ENCODE measurements around the gene SOCS4.
A peak's percentile ranks its signal among the peaks of the same experiment; 100 is the strongest.
"Not testable (repeated sequence)": the region's sequence is repeated elsewhere in the genome, so short reads cannot be mapped to it uniquely, and the experiment has no call there.

SOCS4 gene, protein sequence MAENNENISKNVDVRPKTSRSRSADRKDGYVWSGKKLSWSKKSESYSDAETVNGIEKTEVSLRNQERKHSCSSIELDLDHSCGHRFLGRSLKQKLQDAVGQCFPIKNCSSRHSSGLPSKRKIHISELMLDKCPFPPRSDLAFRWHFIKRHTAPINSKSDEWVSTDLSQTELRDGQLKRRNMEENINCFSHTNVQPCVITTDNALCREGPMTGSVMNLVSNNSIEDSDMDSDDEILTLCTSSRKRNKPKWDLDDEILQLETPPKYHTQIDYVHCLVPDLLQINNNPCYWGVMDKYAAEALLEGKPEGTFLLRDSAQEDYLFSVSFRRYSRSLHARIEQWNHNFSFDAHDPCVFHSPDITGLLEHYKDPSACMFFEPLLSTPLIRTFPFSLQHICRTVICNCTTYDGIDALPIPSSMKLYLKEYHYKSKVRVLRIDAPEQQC

DNA sequence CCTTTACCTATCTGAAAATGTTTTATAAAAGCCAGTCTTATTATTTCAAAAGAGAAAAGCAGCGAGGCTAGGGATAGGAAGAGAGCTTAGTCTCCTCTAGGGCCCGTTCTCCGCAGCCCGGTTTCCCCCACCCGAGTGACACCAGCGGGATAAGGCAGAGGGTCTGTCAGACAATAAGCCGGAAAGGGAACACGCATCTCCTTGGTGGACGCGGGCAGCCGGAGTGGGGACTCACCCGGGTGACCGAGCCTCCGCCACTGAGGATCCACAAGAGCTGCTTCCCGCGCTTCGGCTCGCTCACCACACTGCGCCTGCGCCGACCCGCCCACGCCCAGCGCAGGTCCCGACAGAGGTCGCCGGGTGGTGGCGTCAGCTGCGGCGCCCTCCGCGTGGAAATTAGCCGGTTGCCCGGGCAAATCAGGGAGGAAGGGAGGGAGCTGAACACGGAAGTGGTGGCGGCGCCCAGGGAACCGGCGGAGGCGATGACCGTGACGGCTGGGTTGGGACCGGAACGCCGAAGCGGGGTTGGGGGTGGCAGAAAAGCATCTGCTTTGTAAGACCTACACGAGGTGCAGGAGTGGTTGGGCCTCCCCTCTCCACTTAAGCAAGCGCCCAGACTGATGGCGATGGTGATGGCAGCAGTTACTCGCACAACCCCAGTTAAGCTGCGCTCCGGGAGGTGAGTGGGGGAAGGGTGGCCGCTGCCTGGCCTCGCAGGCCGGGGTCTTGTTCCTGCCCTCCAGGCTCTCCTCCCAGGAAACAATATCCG, at the start of gene SOCS4, which contains the start of gene WDHD1:
Gene SOCS4 (plus strand): TSS at position 444 of the 769 bp plus-strand sequence. CDS start 15,806 bp downstream, outside the sequence.
Gene WDHD1 (minus strand): TSS at position 307 of the 769 bp plus-strand sequence. CDS start 312 bp downstream, outside the sequence.
- peak; percentile 94 to 95 for DNase-seq

DNA sequence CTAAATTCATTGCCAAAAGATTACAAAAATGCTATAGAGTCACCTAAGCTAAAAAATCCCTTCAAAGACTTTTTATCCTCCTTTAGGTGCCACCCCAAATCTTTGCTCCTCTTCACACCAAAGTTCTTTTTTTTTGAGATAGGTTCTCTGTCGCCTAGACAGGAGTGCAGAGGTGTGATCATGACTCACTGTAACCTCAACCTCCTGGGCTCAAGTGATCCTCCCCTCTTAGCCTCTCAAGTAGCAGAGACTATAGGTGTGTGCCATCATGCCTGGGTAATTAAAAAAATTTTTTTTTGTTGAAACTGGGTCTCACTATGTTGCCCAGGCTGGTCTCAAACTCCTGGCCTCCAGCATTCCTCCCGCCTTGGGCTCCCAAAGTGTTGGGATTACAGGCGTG, 48.0 kb upstream of the SOCS4 start:
- DNase-seq, result no peak

DNA sequence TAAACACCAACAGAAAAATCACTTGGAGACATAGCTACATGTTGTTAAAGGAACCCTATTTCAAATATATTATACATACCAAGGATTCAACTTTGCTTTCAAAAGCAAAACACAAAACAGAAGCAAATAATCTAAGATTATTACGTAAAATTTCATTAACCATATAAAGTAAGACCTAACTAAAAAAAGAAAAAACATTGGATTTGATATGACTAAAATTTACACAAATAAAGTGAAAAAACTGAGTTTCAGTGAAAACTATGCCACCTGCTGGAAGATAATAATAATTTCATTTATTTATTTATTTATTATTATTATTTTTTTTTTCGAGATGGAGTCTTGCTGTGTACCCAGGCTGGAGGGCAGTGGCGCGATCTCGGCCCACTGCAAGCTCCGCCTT, 45.3 kb upstream of the SOCS4 start:
- DNase-seq, result peak in 1 of 2 donors; percentile 9

DNA sequence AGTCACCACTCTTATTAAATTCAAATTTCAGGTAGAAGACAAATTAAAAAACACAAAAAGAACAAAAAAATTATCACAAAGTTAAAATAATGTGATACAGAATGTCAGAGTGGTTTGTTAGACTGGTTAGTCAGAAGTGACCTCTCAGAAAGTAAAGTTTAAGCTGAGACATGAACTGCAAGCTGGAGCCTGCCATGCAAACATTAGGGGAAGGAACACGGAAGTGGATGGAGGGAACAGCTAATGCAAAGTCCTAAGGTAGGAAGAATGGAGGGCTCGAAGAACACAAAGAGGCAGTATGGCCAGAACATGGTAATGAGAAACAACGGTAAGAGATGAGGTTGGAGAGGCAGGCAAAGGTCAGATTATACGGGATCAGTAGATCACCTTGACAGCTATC, 41.9 kb upstream of the SOCS4 start:
- DNase-seq, result no peak

DNA sequence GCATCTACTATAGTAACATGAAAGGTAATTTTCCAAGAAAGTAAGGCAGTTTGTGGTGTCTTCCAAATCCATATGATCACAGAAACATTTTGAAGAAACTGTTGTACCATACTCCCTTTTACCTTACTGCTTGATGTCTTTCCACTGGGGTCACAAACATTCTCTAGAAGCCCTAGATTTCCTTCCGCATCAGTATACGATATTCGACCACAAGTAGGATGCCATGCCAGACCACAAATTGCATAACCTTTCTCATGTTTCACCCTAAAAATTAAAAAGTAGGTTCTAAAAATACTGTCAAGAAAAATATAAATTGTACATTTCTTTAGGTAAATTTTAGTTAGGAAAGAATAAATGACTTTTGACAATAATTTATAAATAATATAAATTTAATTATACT, 26.7 kb upstream of the SOCS4 start:
- peak in 1 of 2 donors; percentile 15 for DNase-seq

DNA sequence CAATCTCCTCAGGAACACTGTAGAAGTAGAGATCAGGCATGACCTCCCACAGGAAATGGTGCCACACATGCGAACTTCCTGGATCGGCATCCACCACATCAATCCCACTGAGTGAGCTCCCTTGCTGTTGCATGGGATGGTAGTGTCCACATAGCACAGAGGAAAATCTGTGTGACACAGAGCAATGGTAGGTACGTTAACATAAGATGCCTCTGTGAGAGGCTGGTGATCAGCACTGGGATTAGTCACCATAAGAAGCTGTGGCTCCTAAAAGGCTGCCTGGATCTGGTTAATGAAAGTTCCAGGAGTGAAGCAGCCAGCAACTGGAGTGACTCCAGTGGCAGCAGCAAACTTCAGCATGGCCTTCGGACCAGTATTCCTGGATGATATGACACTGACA, 22.0 kb upstream of the SOCS4 start:
- DNase-seq, result no peak

DNA sequence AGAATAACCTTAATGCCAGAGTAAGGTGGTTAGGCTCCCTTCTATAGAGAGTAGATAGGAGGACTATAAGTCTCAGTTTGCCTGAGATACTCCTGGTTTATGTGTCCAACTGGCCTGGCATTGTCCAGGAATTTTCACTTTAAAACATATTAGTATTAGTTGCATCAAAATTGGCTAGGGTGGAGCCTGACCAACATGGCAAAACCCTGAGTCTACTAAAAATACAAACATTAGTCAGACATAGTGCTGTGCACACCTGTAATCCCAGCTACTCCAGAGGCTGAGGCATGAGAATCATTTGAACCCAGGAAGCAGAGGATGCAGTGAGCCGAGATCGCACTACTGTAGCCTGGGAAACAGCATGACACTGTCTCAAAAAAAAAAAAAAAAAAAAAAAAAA, 12.0 kb upstream of the SOCS4 start:
- DNase-seq, result no peak

DNA sequence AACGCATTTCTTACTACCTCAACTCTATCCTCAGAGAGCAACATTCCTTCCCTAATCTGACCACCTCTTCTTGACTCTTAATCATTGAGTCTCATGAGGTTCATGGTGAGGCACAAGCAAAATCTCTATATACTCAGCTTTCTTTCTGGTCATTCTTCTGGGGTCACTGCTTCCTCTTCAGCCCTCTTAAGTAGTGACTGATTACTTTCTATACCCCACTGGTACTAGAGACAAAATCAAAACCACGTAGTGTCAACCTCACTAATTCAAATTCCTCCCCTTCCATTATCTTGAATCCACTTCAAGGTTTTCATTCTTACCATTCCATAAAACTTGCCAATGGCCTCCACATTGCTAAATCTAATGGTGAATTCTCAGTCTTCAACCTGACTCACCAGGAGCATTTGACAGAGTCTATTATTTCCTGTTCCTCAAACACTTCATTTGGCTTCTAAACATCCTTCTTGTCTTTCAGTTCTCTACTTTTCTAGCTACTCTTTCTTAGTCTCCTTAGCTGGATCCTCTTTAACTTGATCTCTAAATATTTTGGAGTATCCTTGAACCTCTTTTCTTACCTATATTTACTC, 7.0 kb upstream of the SOCS4 start:
- DNase-seq, result no peak

DNA sequence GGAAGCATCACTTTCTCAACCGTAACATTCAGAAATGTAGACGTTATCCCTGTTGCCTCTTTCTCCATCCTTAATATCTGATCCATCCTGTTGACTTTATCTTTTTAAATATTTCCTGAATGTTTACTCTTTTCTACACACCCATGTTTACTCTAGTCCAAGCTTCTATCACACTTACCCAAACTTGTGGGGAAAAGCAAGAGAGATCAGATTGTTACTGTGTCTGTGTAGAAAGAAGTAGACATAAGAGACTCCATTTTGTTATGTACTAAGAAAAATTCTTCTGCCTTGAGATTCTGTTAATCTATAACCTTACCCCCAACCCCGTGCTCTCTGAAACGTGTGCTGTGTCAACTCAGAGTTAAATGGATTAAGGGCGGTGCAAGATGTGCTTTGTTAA, 2.7 kb upstream of the SOCS4 start:
- DNase-seq, result not testable (repeated sequence)

DNA sequence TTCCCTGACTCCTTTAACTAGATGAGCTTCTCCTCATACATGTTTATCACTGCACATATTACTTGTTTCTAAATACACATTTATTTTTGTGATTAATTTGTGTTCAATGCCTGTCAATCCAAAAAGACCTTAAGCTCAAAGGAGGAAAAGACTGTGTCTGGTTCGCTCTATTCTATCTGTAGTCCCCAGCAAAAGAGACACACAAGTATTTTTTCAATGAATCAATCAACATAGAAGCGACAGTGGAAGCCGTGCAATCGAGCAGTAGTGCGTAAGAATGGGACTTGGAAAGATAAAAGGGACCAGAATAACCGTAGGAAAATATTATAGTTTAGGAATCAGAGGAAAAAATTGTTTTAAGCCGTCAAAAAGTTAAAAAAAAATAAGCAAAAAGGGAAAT, 1.1 kb upstream of the SOCS4 start:
- DNase-seq, result no peak

DNA sequence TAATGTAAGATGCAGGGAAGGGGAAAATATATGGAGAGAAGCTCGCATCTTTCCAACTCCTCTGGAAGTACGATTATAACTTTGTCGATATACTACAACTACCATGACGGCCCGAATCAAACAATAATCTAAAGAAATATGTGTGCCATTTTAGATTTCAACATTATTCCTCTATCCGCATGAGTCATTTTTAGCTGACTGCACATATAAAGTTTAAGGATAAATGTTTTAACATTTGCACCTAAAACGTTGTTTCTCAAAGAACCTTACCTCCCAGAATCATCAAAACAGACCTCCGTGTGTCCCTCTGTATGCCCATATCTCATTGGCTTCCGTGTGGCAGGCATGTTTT, 619 bp upstream of the SOCS4 start:
- DNase-seq, result no peak

DNA sequence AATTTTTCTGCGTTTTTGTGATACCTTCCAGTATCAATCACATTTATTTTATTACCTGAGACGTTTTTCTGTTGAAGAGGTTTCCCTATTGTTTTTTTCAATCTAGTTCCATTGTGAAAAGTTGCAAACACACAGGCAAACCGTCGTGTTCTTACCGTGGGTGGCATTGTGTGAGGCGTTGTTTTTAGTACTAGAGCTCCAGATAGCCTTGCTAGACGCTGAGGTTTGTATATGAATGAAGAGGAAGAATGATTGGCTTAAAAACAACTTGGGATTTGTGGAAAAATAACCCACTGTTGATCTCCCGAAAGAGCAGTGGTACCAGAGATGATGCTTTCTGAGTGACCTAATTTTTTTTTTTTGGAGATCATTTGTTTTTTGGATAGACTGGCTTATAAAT, 1.0 kb downstream of the SOCS4 start:
- no peak for DNase-seq

DNA sequence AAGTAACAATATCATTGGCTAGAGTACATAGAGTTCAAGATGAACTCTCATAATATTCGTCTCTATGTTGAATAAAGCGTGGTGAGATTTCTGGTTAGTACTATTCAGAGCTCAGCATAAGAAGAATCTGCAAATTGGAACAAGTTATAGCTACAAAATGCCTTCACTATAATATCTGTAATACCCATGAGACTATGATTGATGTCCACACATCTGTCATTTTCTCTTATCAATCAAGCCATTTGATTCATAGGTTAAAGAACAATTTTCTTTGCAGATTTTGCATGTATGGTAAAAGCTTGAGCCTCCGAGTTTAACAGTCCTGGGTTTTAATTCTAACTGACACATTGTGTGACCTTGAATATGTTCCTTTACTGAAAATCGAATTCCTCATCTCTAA, 1.4 kb downstream of the SOCS4 start:
- no peak for DNase-seq

DNA sequence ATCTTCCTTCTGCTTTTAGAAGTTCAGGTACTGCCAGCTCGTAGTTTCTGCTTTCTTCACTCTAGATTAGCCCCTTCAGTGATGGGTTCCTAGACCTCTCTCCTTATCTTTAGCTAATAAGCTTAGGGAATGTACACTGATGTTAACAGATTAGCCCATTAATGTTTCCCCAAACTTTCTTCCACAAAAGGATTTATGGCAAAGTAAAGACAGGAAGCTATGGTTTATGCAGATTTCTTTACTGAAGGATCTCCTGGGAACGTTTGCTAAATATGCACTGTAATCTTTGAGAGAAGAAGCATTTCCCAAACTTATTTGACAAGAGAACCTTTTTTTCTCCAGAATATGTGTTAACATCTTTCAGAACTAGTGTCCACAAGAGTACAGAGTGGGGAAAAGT, 4.2 kb downstream of the SOCS4 start:
- DNase-seq, result no peak

DNA sequence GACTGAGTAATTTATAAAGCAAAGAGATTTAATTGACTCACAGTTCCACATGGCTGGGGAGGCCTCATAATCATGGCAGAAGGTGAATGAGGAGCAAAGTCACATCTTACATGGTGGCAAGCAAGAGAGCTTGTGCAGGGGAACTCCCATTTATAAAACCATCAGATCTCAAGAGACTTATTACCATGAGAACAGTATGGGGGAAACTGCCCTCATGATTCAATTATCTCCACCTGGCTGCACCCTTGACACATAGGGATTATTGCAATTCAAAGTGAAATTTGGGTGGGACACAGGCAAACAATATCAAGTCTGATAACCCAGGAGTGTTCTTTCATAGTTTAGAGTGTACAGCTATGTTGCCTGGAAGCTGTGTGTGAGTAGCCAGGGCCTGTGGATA, 11.0 kb downstream of the SOCS4 start:
- not testable (repeated sequence) for DNase-seq

DNA sequence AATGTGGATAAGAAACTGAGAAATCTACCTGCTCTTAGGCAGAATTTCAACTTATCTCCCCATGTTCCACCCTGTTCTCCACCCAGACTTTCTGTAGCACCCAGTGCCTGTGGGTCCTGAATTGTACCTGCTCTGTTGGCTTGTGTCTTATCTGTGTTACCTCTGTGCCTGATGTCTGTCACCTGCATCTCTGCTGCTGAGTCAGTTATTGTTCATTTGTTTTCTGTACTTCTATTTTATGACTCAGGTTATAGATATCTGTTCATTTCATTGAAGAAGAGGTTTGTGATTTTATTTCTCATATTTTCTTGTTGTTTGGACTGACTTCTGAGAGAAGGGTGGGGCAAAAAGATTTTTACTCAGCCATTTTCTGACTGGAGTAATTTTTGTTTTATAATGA, 11.7 kb downstream of the SOCS4 start:
- DNase-seq, result no peak

DNA sequence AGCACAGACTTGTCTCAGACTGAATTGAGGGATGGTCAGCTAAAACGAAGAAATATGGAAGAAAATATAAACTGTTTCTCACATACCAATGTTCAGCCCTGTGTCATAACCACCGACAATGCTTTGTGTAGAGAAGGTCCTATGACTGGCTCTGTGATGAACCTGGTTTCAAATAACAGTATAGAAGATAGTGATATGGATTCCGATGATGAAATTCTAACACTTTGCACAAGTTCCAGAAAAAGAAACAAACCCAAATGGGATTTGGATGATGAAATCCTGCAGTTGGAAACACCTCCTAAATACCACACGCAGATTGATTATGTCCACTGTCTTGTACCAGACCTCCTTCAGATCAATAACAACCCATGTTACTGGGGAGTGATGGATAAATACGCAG, 16.5 kb downstream of the SOCS4 start:
- no peak for DNase-seq

DNA sequence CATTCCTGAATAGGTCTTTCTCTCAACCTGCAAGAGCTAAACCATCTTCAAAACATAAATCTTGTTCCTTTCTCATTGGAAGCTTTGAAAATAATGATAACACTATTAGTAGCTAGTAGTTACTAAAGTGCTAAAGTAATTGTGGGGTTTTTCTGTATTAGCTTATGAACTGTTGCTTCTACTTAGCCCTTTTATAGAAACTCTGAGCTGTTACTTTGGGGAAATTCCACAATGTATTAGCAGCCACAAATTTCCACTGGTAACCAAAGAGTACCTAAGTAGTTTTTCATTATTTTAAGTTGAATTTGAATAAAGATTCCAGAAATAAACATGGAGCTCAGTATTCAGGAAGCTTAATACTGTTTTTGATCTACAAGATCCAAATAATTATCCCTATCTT, 18.1 kb downstream of the SOCS4 start:
- no peak for DNase-seq

DNA sequence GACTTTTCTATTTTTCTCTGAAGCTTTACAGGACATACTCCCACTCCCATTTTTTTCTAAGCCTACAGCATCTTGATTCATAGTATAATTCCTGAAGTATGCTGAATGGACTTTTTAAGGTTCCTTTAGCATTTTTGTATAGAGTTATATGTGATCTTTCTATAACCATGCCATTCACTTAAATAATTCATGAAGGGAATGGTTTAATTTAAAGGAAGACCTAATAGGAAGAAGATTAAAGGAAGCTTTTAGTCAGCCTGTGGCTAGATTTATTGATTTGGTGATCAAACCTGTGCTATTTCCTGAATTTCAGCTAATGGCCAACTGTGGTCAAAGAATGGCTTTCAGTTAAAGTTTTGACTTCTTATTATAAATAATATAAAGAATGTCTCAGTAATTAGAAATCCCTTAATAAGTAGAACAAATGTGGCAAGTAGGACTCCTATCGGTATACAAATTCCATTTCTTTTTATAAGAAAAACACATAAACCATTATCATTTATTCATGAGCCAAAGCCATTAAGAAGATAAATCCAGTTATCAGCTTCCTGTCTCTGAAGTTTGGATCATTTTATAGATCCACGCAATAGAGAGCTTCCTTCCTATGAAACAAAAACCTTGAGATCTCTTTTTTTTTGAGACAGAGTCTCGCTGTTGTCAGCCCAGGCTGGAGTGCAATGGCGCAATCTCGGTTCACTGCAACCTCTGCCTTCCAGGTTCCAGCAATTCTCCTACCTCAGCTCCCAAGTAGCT, 20.4 kb downstream of the SOCS4 start:
- no peak for DNase-seq

DNA sequence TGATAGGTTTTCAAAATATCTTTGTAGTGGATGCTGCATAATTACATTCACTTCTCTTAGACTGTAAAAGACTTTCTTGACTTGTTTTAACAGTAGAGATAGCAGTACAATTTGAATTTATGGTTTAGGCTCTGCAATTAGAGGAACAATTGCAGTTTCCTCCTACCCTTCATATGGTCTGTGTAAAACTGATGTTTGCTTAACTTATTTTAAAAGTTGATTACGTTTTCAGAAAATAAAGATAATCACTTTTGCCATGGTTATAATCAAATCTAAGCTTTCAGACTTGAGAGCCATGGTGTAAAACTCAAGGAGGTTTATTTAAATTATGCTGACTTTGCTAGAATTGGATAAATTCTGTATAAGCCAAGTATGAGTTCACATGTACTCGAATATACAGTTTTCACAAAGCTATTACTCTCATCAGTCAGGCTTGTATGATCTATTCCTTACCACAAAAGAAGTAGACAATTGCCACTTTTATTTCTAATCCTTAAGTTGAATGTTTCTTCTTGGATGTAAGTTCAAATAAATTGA, 21.9 kb downstream of the SOCS4 start:
- DNase-seq, result no peak

DNA sequence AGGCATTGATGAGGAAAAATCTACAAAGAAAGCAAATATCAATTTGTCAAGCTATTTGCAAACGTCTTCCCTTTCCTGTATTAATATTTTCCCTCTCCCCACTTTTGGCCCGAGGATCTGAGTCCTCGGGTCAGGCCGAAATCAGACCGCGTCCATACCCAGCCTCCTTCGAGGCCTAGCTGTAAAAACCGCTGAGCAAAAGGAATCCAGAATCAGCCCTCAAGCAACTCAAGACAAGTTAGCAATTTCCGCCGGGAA, 24.1 kb downstream of the SOCS4 start:
- DNase-seq, result no peak

DNA sequence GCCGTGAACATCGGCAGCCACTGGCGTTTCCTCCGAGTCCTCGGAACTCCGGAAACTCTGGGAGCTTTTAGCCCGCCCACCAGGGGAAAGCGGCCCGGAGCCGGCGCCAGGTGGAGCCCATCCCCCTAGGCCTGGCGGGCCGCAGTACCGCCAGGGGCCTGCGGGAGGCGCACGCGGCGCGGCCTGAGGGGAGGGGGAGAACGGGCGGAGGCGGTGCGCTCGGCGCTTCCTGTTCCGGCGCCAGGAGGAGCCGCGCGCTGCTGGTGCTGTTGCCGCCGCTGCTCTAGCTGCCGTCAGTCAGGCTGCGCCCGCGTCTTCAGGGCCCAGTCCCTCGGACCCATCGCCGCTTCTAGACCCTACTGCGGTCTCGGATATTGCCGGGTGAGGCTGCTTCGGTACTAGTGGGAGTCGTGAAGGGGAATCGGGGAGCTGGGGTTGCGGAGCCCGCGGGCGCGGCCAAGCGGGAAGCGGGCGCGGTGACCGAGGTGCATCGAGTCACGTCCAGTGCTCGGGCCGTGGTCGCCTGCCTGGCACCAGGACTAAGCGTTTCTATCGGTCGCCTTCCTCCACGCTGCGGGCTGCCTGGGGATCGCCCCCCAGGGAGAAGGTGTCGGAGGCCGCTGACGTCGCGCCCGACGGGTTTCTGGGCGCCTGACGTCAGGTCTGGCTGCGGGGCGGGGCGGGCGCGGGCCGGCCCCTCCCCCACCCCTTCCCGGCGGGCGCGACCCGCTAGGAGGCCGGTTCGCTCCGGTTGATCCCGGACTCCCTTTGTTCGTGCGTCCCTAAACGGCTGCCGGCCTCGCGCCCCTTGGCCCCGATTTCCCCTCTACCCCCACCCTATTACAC, 24.6 kb downstream of the SOCS4 start, which contains the start of gene MAPK1IP1L:
Gene MAPK1IP1L (plus strand): TSS at position 225 of the 846 bp plus-strand sequence. CDS start 10,037 bp downstream, outside the sequence.
- peak; percentile 91 to 92 for DNase-seq
